ENCODE results near the gene KIN. TPM values are rescaled to one million over a fixed set of nuclear protein-coding genes. Genes with fewer than 3 reads are reported as not detected.
"Not testable (repeated sequence)": the region's sequence is repeated elsewhere in the genome, so short reads cannot be mapped to it uniquely, and the experiment has no call there.

Gene KIN
- total RNA-seq, 1 experiment from 2014 or later: 15.0 TPM

GRCh38 chr10:7717767-7718166 lies 70.0 kb downstream of the KIN start:
- no peaks in the 10 kb centered on the region for H3K27me3 Mint-ChIP-seq (ENCODE audit: unreplicated experiment)
- H3K27ac Mint-ChIP-seq (ENCODE audit: unreplicated experiment): no peak overlapping the region
- H3K36me3 Mint-ChIP-seq (ENCODE audit: insufficient read depth, unreplicated experiment): no peaks in the 10 kb centered on the region
- no peaks in the 10 kb centered on the region for H3K4me1 Mint-ChIP-seq (ENCODE audit: low read depth, unreplicated experiment)
- no peaks in the 10 kb centered on the region for H3K9me3 Mint-ChIP-seq (ENCODE audit: low read depth, unreplicated experiment)
- intact Hi-C loops (cut with micrococcal nuclease; ENCODE audit: unreplicated experiment): no loop called here
- no TSS peak for BruUV-seq (replicated peaks)
- TF ChIP-seq CTCF (IDR thresholded peaks at IDR 0.05; ENCODE audit: unreplicated experiment): no peak
- CTCF ChIA-PET: no interaction called here
- no peak for DNase-seq
- H3K4me3 Mint-ChIP-seq (ENCODE audit: low read depth, unreplicated experiment): no peak overlapping the region

- no peaks in the 10 kb centered on the region for H3K27me3 Mint-ChIP-seq (ENCODE audit: unreplicated experiment)
- H3K27ac Mint-ChIP-seq (ENCODE audit: unreplicated experiment): no peak overlapping the region
- H3K9me3 Mint-ChIP-seq (ENCODE audit: low read depth, unreplicated experiment): no peaks in the 10 kb centered on the region
- H3K36me3 Mint-ChIP-seq (ENCODE audit: insufficient read depth, unreplicated experiment): no peaks in the 10 kb centered on the region
- no peaks in the 10 kb centered on the region for H3K4me1 Mint-ChIP-seq (ENCODE audit: low read depth, unreplicated experiment)
- intact Hi-C loops (cut with micrococcal nuclease; ENCODE audit: unreplicated experiment): no loop called here
- no peak for DNase-seq
- CTCF ChIA-PET: no interaction called here
- no TSS peak for BruUV-seq (replicated peaks)
- TF ChIP-seq CTCF (IDR thresholded peaks at IDR 0.05; ENCODE audit: unreplicated experiment): no peak
- no peak overlapping the region for H3K4me3 Mint-ChIP-seq (ENCODE audit: low read depth, unreplicated experiment)
Observed at GRCh38 chr10:7715515-7715914, 72.3 kb downstream of the KIN start.

- H3K27me3 Mint-ChIP-seq (ENCODE audit: unreplicated experiment); BruUV-seq (replicated peaks); DNase-seq; H3K9me3 Mint-ChIP-seq (ENCODE audit: low read depth, unreplicated experiment); intact Hi-C loops (cut with micrococcal nuclease; ENCODE audit: unreplicated experiment); H3K4me3 Mint-ChIP-seq (ENCODE audit: low read depth, unreplicated experiment); H3K36me3 Mint-ChIP-seq (ENCODE audit: insufficient read depth, unreplicated experiment); CTCF ChIA-PET; H3K27ac Mint-ChIP-seq (ENCODE audit: unreplicated experiment): not testable (repeated sequence)
- peaks cover 23% of the 10 kb centered on the region for H3K4me1 Mint-ChIP-seq (ENCODE audit: low read depth, unreplicated experiment)
Observed at GRCh38 chr10:7711075-7711474, 76.7 kb downstream of the KIN start.

GRCh38 chr10:7710446-7710845 lies 77.3 kb downstream of the KIN start:
- Mint-ChIP-seq H3K9me3 (ENCODE audit: low read depth, unreplicated experiment) (no peaks in the 10 kb centered on the region), H3K4me1 (ENCODE audit: low read depth, unreplicated experiment) (peaks cover 30% of the 10 kb centered on the region)
- CTCF ChIA-PET: no interaction called here

More at GRCh38 chr10:7710446-7710845, 77.3 kb downstream of the KIN start:
- H3K27me3 Mint-ChIP-seq (ENCODE audit: unreplicated experiment): no peaks in the 10 kb centered on the region
- no peak overlapping the region for H3K27ac Mint-ChIP-seq (ENCODE audit: unreplicated experiment)
- no TSS peak for BruUV-seq (replicated peaks)
- TF ChIP-seq CTCF (IDR thresholded peaks at IDR 0.05; ENCODE audit: unreplicated experiment): no peak
- DNase-seq: no peak
- H3K36me3 Mint-ChIP-seq (ENCODE audit: insufficient read depth, unreplicated experiment): peaks cover 7% of the 10 kb centered on the region
- intact Hi-C loops (cut with micrococcal nuclease; ENCODE audit: unreplicated experiment): no loop called here
- no peak overlapping the region for H3K4me3 Mint-ChIP-seq (ENCODE audit: low read depth, unreplicated experiment)
